Ovary (tissue), 9 donors: ENCODE measurements around the gene FGF10. TPM values are rescaled to one million over a fixed set of nuclear protein-coding genes. Genes with fewer than 3 reads are reported as not detected.

ENCODE experiments used
- DNase-seq, 5 donors: peaks; one replicate each; pipeline ENCODE4 v3.0.0-alpha.2; 2019 to 2020
- H3K27ac ChIP-seq, 2 donors: fragments of 200-600 bp; one replicate each; pipeline versions ENCODE4 v1.5.1 to v1.8.0; 2019 to 2022
- H3K27me3 ChIP-seq: fragments of 200-600 bp; one replicate; pipeline ENCODE4 v1.8.0; 2022
- H3K36me3 ChIP-seq: fragments of 200-600 bp; sonication (generic); one replicate; pipeline ENCODE4 v1.5.1; 2019
- H3K4me1 ChIP-seq: one replicate; pipeline ENCODE4 v1.8.1; 2013; ENCODE audit warnings: mild to moderate bottlenecking, moderate library complexity; ENCODE audit not compliant: insufficient read depth
- H3K4me3 ChIP-seq: fragments of 200-600 bp; sonication (generic); one replicate; pipeline ENCODE4 v1.5.1; 2017
- H3K9me3 ChIP-seq, 2 donors: fragments of 200-600 bp in 1 of 2; sonication (generic) in 1 of 2; one replicate each; pipeline versions ENCODE4 v1.5.1 to v1.8.1; 2013 to 2019; ENCODE audit warnings: mild to moderate bottlenecking in 1 of 2, moderate library complexity in 1 of 2
- EP300 ChIP-seq: sonication (generic); formaldehyde crosslinking; IDR thresholded peaks from one replicate; pipeline ENCODE4 v1.6.1; 2017; ENCODE audit warnings: antibody characterized with exemption
- POLR2A ChIP-seq: fragments of 450-650 bp; IDR thresholded peaks from one replicate; pipeline ENCODE4 v1.6.1; 2017; ENCODE audit warnings: antibody characterized with exemption, mild to moderate bottlenecking, moderate library complexity
- WGBS, 3 donors: extraction: QIAGEN DNeasy Blood & Tissue Kit in 1 of 3; methylation state at CpG; one replicate each; pipeline versions ENCODE4 v1.1.5 to v1.1.7; 2013 to 2017; 5-methylcytosine and 5-hydroxymethylcytosine counted together
- intact Hi-C, 4 donors: fragments of 100-400 bp; cut with DNase I; formaldehyde crosslinking; loops; one replicate each; pipeline versions ENCODE4 v1.11.0 to v1.15.1; 2022 to 2023
- polyA plus RNA-seq, 2 donors: library from polyadenylated mRNA; stranded (reverse); fragments of 200-250 nt in 1 of 2; fragments of 350-450 nt in 1 of 2; fragmentation: Illumina TruSeq in 1 of 2; extraction: RNeasy Lipid Tissue Mini Kit (QIAGEN cat#74804) in 1 of 2; gene quantifications; one replicate each; pipeline ENCODE4 v1.2.3, GENCODE V29; 2013 to 2014
- total RNA-seq, 7 donors: library from RNA; depleted of rRNA in 2 of 7; stranded (reverse); fragments of >200 nt in 2 of 7; fragmentation: NEBNext Ultra II Directional in 3 of 7; extraction: Animal tissue kit (Norgen Biotek cat#: 25700) in 3 of 7; gene quantifications; one replicate each; pipeline versions ENCODE4 v1.1.0 to v1.2.4, GENCODE V29; 2016 to 2023
- TF ChIP-seq, protein P1 (sequence below), 3 donors: fragments of 450-650 bp in 2 of 3; fragments of 200-600 bp in 1 of 3; IDR thresholded peaks; one replicate each; pipeline versions ENCODE4 v1.5.1 to v1.8.0; 2016 to 2022; ENCODE audit warnings: antibody characterized with exemption in 3 of 3, mild to moderate bottlenecking in 1 of 3
- donor health status: DM: no; HTN: no; CAD: no; lungs with moderate emphysema.
- donor health status: DM: no; HTN: no; CAD: no.
- donor health status: Bipolar disorder and iron deficiency.
- donor health status: DM: yes; HTN: yes; CAD: no.
- donor health status: DM: no; HTN: no; CAD: no.
- donor health status: DM: yes; HTN: yes; CAD: no.

Gene FGF10
- total and polyA plus RNA-seq, 9 donors = 7.2 to 24.0 (median 15.8) TPM

DNA sequence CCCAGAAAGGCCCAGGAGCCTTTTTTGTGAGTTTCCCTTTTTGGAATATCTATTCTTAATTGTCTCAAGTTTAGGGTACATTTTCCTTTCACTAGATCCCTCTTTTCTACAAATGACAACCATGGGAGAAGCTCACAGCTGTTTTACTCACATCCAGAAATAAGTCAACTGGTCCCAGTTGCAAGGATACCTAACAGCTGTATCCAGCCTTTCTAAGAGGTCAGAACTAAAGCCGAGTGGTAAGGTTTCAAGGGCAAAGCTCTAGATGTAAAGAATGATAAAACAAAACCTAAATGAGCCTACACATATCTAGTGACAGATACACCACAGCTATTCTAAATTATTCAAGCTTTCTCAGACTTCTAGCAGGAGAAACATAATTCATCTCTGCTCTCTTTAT, 4.4 kb downstream of the FGF10 start:
- Histone ChIP-seq H3K27ac (no peak overlapping the region), H3K27me3 (no peaks in the 10 kb centered on the region), H3K4me1 (no peaks in the 10 kb centered on the region), H3K9me3 (no peaks in the 10 kb centered on the region), H3K36me3 (no peaks in the 10 kb centered on the region), H3K4me3 (no peak overlapping the region)
- WGBS, 3 donors = 14 to 29% (median 17%) methylated on average over 1 of the region's 1 CpG
- TF ChIP-seq EP300 (no peak), POLR2A (no peak)
- TF ChIP-seq, protein P1, sequence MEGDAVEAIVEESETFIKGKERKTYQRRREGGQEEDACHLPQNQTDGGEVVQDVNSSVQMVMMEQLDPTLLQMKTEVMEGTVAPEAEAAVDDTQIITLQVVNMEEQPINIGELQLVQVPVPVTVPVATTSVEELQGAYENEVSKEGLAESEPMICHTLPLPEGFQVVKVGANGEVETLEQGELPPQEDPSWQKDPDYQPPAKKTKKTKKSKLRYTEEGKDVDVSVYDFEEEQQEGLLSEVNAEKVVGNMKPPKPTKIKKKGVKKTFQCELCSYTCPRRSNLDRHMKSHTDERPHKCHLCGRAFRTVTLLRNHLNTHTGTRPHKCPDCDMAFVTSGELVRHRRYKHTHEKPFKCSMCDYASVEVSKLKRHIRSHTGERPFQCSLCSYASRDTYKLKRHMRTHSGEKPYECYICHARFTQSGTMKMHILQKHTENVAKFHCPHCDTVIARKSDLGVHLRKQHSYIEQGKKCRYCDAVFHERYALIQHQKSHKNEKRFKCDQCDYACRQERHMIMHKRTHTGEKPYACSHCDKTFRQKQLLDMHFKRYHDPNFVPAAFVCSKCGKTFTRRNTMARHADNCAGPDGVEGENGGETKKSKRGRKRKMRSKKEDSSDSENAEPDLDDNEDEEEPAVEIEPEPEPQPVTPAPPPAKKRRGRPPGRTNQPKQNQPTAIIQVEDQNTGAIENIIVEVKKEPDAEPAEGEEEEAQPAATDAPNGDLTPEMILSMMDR (IDR thresholded peaks at IDR 0.05) = no peak
- intact Hi-C loops = no loop called here
- DNase-seq = no peak

DNA sequence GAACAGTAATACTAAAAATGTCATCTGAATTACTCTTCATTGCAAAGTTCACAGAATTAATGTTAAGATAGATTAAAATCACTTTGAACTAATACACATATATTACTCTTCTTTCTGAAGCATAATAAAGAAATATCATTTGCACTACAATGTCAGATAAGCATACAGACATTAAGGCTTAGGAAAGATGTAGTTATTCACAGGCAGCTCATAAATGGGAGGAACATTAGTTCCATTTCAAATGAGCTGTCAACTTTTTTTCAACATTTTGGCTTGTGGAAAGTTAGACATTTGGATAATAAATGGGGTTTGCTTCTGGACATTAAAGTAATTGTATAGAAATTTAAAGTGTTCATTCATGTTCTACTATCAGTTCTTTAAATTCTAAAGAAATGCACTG, 6.3 kb downstream of the FGF10 start:
- DNase-seq = no peak
- no peak overlapping the region for H3K4me3 ChIP-seq
- no peaks in the 10 kb centered on the region for H3K4me1 ChIP-seq
- no peaks in the 10 kb centered on the region for H3K36me3 ChIP-seq
- intact Hi-C loops = no loop called here
- H3K27ac ChIP-seq = no peak overlapping the region
- no peak for TF ChIP-seq POLR2A
- TF ChIP-seq, protein P1 (IDR thresholded peaks at IDR 0.05) = no peak
- TF ChIP-seq EP300 = no peak
- no peaks in the 10 kb centered on the region for H3K27me3 ChIP-seq
- H3K9me3 ChIP-seq = no peaks in the 10 kb centered on the region

DNA sequence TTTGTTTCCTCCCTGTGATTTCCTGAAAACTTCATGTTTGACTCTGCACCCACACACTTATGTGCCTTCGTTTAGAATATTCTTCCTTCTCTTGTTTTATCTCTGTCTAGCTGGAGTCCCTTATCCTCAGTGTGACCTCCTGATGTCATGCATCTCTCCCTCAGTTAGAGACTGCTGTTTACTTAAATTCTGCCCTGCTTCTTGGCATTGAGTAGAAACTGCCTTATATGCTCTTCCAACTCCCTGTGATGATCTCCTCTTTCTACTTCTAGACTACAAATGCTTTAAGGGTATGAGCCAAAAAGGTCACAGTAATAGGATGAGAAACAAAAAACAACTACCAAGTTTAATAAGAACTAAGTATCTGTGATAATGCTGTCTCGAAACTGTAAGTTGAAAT, 12.2 kb downstream of the FGF10 start:
- no peaks in the 10 kb centered on the region for H3K4me1 ChIP-seq
- TF ChIP-seq EP300 = no peak
- TF ChIP-seq, protein P1 (IDR thresholded peaks at IDR 0.05) = no peak
- no peak for TF ChIP-seq POLR2A
- intact Hi-C loops = no loop called here
- H3K4me3 ChIP-seq = no peak overlapping the region
- no peak for DNase-seq
- WGBS, 3 donors = 34 to 60% (median 46%) methylated on average over 2 of the region's 2 CpGs
- no peaks in the 10 kb centered on the region for H3K36me3 ChIP-seq
- H3K27ac ChIP-seq = no peak overlapping the region
- H3K27me3 ChIP-seq = no peaks in the 10 kb centered on the region
- H3K9me3 ChIP-seq = no peaks in the 10 kb centered on the region

DNA sequence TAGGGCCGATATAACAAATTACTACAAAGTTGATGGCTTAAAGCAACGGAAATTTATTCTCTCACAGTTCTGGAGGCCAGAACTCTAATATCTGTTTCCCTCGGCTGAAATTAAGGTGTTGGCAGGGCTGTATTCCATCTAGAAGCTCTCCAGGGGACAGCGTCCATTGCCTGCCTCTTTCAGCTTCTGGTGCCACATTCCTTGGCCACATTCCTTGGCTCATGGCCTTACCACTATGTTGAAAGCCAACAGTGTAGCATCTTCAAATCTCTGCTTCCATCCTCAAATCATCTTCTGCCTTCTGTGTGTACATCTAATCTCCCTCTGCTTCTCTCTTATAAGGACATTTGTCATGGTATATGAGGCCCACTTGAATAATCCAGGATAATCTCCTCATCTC, 17.2 kb downstream of the FGF10 start:
- no peaks in the 10 kb centered on the region for H3K36me3 ChIP-seq
- H3K4me1 ChIP-seq = no peaks in the 10 kb centered on the region
- TF ChIP-seq, protein P1 (IDR thresholded peaks at IDR 0.05) = no peak
- TF ChIP-seq POLR2A = no peak
- no peak for TF ChIP-seq EP300
- no peaks in the 10 kb centered on the region for H3K9me3 ChIP-seq
- no peak for DNase-seq
- H3K27ac ChIP-seq = no peak overlapping the region
- intact Hi-C loops = no loop called here
- H3K4me3 ChIP-seq = no peak overlapping the region
- no peaks in the 10 kb centered on the region for H3K27me3 ChIP-seq
- 78 to 86% (median 80%) methylated on average over 4 of the region's 4 CpGs for WGBS, 3 donors

DNA sequence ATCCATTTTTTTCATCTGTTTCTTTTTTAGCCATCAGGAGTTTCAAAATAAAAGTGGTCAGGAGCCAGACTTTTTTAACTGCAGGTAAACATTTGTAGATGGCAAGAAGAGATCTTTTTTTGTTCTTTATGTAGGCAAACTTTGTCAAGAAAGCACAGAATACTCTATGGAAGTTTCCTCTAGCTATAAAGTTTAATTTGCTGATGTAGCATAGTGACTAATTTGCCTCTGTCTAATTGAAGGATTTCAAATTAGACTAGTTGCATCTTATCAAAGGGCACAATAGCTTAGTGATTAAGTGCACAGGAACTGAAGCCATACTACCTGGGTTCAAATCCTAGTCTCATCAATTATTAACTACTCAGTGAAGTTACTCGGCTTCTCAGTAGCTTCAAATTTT, 22.0 kb downstream of the FGF10 start:
- 88 to 96% (median 91%) methylated on average over 1 of the region's 1 CpG for WGBS, 3 donors
- no peak for DNase-seq
- H3K4me1 ChIP-seq = no peaks in the 10 kb centered on the region
- no peaks in the 10 kb centered on the region for H3K9me3 ChIP-seq
- H3K27me3 ChIP-seq = no peaks in the 10 kb centered on the region
- H3K27ac ChIP-seq = no peak overlapping the region
- H3K36me3 ChIP-seq = no peaks in the 10 kb centered on the region
- intact Hi-C loops = no loop called here
- no peak overlapping the region for H3K4me3 ChIP-seq
- TF ChIP-seq POLR2A (no peak), EP300 (no peak)
- TF ChIP-seq, protein P1 (IDR thresholded peaks at IDR 0.05) = no peak
